HG03280 (cell line): Measurements from ENCODE around the gene ZCRB1.
A peak's percentile ranks its signal among the peaks of the same experiment; 100 is the strongest.
"Not testable (repeated sequence)": the region's sequence is repeated elsewhere in the genome, so short reads cannot be mapped to it uniquely, and the experiment has no call there.

Experiments
- ATAC-seq: cut with Tn5 transposase; IDR thresholded peaks from one replicate; pipeline ENCODE4 v1.9.1; 2021; ENCODE audit warnings: mild to moderate bottlenecking, moderate library complexity; ENCODE audit not compliant: unreplicated experiment

ZCRB1 gene

DNA sequence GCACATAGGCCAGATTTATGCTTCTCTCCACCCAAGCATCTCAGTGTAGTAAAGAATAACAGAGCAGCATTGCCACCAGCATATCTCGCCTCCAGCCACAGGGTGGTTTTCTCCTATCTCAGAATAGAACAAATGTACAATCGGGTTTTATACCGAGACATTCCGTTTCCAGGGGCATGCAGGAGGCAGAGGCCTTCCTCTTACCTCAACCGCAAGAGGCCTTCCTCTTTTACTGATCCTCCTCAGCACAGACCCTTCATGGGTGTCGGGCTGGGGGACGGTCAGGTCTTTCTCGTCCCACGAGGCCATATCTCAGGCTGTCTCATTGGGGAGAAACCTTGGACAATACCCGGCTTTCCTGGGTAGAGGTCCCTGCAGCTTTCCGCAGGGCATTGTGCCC, 4.2 kb upstream of the ZCRB1 start:
- ATAC-seq: not testable (repeated sequence)

DNA sequence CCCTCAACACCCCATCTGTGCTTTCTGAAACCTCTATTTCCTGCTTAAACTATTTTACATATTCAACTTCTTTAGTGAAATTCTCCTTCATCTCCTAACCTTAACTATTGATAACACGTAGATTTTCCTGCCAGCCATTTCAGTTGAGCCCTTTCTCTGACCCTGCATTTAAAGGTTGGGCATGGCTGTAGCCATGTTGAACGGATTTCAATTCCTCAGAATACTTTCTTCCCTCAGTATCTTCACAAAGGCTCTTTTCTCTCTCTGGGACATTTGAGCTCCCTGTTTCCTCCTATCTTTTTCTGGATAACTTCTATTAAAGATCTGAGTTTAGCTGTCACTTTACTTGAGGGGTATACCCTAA, 1.3 kb upstream of the ZCRB1 start:
- ATAC-seq: no peak

DNA sequence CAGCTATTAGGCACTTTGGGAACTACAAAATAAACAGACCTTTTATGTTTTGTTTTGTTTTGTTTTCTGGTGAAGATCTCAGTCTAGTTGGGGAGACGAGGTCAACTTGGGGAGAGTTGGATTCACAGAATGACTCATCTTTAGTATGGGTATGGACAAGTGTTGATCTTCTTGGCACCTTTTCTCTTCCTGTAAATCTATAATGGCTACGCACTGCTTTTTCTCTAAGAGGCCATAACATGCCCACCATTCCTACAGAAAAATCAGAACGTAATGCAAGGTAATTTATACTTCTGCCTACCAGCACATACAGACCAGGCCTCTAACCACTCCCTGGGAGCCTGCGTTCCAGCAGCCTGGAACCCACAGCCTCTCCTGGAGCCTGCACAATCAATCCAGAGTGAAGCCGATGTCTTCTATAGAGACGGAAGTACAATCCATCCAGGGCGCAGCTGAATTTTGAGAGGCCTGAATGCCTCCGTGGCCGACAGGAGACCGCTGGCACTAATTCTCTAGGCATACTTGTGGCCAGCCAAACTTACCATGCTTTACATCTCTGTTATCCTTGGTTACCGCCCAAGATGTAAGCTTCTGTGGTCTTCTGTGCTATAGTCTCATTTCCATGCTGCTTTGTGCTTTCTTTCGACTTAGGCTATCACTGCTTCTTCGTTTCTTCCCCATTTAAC, 790 bp upstream of the ZCRB1 start:
- ATAC-seq: peak; percentile 22

DNA sequence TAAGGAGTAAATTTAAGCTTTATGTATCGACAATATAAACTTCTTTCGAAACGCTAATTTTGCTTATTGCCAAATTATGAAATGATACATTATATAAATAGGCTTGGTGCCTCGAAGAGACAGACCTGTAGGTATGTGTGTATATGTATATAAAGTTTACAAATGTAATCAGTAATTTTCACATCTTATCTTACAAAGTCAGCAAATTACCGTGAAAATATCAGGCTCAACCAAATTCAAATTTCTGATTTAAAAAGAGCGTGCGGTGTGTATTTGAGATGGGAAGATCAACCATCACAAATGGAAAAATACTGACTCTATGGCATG, 605 bp downstream of the ZCRB1 start:
- no peak for ATAC-seq

DNA sequence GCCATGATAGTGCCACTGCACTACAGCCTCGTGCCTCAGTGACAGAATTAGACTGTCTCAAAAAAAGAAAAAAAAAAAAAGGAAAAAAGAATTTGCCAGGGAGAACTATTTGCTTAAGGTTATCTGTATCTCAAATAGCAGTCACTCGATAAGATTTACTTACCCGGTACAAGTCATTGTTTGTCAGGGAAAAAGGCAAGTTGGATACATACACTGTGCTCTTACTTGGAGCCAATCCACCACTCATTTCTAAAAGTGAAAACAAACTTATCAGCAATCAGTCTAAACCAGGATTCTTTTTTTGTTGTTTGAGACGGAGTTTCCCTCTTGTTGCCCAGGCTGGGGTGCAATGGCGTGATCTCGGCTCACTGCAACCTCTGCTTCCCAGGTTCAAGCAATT, 2.0 kb downstream of the ZCRB1 start:
- ATAC-seq: no peak

DNA sequence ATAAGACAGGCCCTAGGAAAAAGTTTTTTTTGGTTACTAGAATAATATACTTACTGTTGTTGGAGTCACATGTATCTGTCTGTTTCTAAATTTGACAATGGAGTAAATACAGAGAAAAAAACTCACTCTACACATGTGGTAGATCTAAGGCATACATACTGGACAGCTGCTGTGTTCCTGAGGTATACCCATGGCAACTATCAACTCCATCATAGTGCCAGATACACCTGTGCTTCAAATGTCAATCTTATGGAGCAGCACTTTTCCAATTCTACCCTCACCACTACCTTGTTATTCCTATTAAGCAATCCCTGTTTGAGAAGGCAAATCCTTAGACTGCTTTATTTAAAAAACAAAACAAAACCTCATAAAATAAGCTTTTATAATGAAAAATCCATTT, 3.3 kb downstream of the ZCRB1 start:
- ATAC-seq: no peak

DNA sequence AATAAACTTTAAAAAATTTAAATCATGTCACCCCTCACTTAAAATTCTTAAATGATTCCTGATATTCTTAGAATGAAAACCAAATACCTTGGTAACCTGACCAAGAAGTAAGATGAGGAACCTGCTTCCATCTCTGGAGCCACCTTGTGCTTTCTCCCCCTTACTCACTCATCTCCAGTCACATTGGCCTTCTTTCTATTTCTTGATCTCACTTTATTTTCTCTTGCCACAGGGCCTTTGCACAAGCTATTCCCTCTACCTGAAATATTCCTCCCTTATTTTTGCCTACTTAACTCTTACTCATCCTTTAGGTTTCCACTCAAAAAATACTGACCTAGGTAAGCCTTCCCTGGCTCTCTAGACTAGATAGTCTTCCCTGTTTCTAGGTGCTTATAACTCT, 5.1 kb downstream of the ZCRB1 start:
- ATAC-seq: no peak

DNA sequence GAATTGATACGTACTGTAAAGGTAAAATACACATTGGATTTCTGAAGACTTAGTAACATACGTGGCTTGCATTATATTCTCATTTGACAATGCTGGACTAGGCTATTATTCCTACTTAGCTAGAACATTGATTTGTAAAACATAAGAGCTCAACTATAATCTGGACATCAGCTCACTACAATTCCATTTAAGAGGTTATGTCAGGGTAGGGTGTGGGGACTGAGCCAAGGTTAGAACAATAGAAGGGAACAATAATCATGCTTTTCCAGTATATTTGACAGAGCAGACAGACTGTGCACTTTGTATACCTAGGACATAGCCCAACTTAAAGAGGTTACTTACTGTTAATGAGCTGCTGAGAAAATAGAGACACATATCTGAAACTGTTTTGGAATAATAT, 10.8 kb downstream of the ZCRB1 start:
- ATAC-seq: no peak

DNA sequence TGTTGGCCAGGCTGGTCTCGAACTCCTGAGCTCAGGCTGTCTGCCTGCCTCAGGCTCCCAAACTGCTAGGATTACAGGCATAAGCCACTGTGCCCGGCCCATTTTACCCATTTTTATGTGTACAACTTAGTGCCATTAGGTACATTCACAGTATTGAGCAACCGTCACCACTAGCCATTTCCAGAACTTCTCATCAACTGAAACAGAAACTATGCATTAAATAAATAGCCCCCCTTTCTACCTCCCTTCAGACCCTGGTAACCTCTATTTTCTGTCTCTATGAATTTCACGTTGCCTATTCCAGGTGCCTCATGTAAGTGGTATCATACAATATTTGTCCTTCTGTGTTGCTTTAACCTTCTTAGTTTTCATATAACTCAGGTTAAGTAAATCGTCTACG, 15.9 kb downstream of the ZCRB1 start:
- no peak for ATAC-seq

DNA sequence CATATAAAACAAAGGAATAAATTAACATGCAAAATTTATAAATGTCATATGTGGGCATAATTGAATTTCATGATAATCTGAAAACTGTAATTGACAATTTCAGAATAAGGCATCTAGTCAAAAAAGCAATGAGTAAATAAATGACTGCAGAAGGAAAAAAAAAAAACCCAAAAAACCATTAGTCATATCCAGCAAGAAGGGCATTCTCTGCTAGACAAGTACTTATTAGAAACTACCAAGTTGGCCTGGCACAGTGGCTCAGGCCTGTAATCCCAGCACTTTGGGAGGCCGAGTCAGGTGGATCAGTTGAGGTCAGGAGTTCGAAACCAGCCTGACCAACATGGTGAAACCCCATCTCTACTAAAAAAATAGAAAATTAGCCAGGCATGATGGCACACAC, 17.5 kb downstream of the ZCRB1 start:
- ATAC-seq: no peak

DNA sequence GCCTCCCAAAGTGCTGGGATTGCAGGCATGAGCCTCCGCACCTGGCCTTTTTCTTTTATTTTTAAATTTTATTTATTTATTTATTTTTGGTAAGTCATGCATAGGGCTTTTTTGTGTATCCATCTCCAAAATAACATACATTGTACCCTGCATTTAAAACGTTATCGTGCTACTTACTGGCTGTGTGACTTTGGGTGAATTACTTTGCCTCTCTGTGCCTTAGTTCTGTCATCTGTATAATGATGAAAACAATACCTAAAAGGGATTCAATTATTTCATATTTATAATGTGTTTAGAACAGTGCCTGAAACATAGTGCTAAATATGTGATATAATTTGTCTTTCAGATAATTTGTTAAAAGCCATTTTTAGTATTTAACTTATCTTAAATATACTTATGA, 19.6 kb downstream of the ZCRB1 start:
- no peak for ATAC-seq

DNA sequence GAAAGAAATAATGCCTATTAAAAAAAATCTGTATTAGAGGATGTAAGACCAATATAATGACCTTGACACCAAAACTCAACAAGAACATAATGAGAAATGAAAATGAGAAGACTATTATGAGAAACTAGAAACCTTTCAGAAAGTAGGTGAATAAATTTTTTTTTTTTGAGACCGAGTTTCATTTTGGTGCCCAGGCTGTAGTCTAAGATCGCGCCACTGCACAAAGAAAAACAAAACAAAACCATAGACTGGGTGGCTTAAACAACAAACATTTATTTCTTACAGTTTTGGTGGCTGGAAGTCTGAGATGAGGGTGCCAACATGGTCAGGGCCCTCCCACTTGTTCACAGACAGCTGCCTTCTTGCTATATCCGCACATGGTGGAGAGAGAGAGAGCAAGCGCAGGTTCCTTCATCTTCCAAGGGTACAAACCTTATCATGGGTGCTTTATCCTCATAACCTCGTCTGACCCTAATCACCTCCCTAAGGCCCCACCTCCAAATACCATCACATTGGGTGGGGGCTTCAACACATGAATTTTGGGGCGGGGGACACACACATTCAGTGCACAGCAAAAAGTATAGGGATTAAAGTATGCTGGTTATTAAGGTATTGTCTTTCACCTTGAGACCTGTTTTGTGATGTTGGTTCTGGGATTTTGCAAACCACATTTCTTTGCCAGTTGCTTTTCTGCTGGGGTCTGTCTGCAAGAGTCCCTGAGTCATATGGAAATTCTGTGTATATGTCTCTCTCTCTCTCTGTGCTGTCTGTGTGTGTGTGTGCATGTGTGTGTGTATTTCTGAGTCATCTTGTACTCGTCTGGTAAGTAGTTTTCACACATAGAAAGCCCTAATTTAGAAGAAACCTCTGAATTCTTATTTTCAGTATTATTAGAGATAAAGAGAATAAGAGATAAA, 26.2 kb downstream of the ZCRB1 start:
- ATAC-seq: peak; percentile 76

DNA sequence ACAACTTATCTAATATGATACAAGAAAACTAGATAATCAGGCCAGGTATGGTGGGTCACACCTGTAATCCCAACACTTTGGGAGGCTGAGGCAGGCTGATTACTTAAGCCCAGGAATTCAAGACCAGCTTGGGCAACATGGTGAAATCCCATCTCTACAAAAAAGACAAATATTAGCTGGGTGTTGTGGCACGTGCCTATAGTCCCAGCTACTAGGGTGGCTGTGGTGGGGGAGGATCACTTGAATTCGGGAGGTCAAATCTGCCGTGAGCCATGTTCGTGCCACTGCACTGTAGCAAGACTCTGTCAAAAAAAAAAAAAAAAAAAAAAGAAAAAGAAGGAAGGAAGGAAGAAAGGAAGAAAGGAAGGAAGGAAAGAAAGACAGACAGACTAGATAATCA, 27.0 kb downstream of the ZCRB1 start:
- no peak for ATAC-seq

DNA sequence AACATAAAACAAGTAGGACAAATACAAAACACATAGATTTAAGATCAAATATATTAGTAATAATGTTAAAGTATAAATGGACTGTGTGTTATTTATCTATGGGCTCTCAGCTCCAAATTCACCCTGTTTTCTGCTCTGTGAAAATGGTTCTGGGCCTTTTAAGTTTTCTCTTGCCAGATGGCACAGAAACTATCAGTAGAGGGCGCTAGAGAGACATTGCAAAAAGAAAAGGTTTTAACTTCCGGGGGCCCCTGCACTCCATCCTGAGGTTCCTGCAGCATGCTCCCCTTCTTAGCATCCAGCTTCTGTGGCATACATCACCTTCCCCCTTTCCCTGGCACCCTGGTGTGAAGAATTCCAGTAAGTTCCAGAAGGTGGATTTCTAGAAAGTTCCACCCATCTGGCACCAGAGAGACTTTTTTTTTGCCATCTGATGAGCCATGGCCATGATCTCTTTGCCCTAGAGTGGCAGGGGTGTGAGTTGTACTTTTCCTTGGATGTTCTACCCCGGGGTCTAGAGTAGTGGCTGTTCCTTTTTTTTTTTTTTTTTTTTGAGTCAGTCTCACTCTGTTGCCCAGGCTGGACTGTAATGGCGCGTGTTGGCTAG, 29.3 kb downstream of the ZCRB1 start:
- ATAC-seq: no peak

DNA sequence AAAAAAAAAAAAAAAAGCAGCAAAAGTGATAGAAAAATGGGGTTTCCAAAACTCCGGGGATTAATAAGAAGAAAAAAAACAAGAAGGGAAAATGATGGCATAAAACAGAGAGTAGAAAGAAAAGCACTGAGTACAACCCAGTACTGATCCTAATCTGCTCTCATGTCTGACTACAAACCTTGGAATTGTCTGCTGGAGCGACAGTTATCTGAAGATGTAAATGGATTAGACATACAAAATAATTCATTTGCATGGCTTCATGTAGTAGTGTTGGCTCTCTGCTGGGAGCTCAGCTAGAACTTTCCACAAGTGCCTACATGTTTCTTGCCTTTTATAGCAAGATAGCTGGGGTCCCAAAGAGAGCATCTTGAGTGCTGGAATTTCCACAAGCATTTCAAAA, 34.2 kb downstream of the ZCRB1 start:
- no peak for ATAC-seq

DNA sequence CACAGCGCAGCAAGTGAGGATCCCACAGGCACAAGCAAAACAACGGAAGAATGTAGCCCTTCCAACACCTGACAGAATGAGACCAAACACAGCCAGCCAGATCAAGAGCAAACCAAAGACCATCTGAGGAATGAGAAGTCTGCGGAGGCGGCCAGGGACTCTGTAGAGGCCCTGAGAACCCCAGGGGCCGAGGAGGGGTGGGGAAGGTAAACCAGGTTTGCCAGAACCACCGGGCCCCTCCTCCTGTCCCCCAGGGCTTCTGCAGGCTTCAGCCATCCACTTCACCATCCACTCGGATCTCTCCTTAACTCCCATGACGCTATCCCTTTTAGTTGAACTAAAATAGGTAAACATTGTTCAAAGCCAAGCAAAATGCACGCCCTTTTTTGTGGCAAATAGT, 37.4 kb downstream of the ZCRB1 start:
- no peak for ATAC-seq

DNA sequence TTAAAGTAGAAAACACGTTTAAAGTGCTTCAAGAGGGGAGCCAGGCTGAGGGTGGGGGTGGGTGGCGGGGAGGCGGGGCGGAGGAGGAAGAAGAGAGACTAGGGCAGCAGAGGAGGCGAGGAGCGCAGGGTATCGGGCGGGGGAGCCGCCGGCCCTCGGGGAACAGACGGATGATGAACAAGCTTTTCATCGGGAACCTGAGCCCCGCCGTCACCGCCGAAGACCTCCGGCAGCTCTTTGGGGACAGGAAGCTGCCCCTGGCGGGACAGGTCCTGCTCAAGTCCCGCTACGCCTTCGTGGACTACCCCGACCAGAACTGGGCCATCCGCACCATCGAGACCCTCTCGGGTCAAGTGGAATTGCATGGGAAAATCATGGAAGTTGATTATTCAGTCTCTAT, 39.2 kb downstream of the ZCRB1 start:
- no peak for ATAC-seq

DNA sequence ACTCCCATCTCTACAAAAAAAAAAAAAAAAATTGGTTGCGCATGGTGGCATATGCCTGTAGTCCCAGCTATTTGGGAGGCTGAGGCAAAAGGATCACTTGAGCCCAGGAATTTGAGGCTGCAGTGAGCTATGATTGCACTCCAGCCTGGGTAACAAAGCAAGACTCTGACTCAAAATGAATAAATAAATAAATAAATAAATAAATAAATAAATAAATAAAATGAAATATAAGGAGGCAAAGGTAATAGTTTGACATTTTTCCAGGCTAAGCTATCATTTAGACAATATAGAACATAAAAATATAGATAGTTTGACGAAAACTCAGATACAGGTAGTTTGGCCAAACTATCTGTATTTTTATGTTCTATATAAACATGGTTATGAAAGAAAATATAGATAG, 40.5 kb downstream of the ZCRB1 start:
- no peak for ATAC-seq

DNA sequence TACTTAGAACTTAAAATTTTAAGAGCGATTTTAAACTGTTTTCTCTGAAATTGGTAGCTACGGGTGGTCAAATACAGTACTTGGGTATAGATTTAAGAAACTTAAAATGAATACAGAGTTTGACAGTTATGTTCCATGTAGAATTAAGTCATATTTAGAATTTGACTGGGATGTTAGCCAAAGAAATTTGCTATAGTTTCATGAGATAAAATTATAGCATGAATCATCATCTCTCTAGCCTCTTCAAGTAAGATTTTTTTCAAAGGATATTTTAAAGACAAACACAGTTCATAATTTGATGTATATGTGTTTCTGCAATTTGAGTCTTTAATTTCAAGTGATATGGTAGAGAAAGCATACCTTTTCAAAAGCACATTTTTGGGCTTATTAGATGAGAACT, 41.0 kb downstream of the ZCRB1 start:
- ATAC-seq: no peak

DNA sequence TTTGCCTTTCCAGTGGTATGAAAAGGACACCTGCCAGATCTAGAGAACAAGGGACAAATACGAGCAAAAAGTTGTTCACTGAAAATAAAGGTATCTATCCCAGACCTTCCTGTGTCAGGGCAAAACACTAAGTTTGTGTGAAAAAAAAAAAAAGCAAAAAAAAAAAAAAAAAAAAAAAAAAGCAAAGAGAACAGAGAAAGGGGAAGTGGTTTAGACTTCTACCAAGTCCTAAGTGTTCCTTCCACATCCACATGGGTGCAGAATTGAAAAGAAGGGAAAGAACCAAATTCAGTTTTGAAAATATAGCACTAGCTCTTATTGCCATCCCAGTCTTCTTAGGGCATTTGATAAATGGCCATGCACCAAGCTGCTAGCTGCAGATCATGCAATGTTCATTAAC, 41.7 kb downstream of the ZCRB1 start:
- no peak for ATAC-seq

DNA sequence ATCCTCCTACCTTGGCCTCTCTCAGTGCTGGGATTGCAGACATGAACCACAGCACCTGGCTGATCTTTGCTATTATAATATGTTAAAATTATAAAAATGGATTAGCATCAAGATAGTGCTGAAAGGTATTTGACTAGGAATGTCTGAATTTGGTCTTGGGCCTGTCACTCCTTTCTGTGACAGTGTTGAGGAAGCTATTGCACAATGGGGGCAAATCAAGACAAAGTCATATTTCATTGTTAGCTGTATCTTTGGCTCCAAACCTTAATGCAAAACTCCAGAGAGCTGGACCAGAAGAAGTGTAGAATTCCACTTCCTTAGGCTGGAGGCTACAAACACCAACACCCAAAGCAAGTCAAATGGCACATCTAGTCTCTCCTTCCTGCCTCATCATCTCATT, 42.2 kb downstream of the ZCRB1 start:
- ATAC-seq: no peak

DNA sequence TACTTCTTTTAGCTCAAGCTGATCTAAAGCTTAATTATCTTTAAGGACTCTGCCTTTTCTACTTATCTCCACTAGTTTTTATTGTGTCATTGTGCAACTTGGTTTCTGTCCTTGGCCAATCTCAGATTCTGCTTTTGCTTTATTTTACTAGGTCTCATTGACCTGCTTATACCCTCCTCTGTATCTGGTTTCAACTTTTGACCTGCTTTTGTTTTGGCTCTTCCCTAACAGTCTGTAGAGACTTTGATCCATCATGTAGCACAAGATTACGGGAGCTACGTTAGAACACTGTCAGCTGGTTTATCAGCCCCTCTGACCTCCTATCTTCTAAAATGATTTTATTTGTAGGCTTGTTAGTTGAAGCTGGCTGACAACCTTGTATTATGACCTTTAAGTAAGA, 43.6 kb downstream of the ZCRB1 start:
- ATAC-seq: no peak
